ENCODE data around the gene ZNF488. TPM values are rescaled to one million over a fixed set of nuclear protein-coding genes. Genes with fewer than 3 reads are reported as not detected.

The ZNF488 gene
- total RNA-seq, 1 experiment from 2014 or later: 5.6 TPM

DNA sequence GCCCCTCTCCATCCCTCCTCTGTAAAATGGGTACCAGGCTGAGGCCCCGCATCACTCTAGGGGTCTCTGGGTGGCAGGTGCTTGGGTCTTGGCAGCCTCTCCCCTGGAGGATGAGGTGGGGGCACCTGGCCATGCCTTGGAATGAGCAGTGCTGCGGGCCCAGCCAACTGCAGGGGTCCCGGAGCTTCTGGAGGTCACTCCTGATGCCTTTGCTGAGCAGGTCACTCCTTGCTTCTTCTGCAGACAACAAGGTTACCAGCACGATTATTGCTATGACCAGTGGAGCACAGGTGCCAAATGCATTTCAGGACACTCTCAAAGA is 22.4 kb upstream of the ZNF488 start:
- H3K9me3 Mint-ChIP-seq (ENCODE audit: unreplicated experiment): no peaks in the 10 kb centered on the region
- CTCF ChIA-PET: interaction anchor here (0.6 to 1.0 kb wide), 4 partner anchors 11 to 53 kb away, joined by 3 to 4 read pairs (median 3); partner anchors contain the start of gene ZNF488
- no peaks in the 10 kb centered on the region for H3K27me3 Mint-ChIP-seq (ENCODE audit: insufficient read depth, unreplicated experiment)
- peaks cover 34% of the 10 kb centered on the region for H3K4me1 Mint-ChIP-seq (ENCODE audit: low read depth, unreplicated experiment)
- no peak overlapping the region for H3K27ac Mint-ChIP-seq (ENCODE audit: unreplicated experiment)
- Histone ChIP-seq H3K4me1 (peaks cover 65% of the 10 kb centered on the region), H3K27me3 (replicated peaks; ENCODE audit: control insufficient read depth, insufficient read depth, low read length) (no peaks in the 10 kb centered on the region), H3K9me3 (no peaks in the 10 kb centered on the region), H3K36me3 (ENCODE audit: control insufficient read depth, insufficient read depth, low read length) (no peaks in the 10 kb centered on the region), H3K4me3 (ENCODE audit: low read depth, low read length) (no peak overlapping the region)
- no peak for DNase-seq
- H3K36me3 Mint-ChIP-seq (ENCODE audit: insufficient read depth, unreplicated experiment): no peaks in the 10 kb centered on the region
- TF ChIP-seq, protein P1, sequence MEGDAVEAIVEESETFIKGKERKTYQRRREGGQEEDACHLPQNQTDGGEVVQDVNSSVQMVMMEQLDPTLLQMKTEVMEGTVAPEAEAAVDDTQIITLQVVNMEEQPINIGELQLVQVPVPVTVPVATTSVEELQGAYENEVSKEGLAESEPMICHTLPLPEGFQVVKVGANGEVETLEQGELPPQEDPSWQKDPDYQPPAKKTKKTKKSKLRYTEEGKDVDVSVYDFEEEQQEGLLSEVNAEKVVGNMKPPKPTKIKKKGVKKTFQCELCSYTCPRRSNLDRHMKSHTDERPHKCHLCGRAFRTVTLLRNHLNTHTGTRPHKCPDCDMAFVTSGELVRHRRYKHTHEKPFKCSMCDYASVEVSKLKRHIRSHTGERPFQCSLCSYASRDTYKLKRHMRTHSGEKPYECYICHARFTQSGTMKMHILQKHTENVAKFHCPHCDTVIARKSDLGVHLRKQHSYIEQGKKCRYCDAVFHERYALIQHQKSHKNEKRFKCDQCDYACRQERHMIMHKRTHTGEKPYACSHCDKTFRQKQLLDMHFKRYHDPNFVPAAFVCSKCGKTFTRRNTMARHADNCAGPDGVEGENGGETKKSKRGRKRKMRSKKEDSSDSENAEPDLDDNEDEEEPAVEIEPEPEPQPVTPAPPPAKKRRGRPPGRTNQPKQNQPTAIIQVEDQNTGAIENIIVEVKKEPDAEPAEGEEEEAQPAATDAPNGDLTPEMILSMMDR (IDR thresholded peaks at IDR 0.05; ENCODE audit: insufficient read depth in 1 of 2, low read depth in 1 of 2, low read length in 1 of 2, severe bottlenecking in 1 of 2, unreplicated experiment in 1 of 2): no peak
- POLR2A ChIA-PET: interaction anchor here (1.2 kb wide), 2 partner anchors 10 to 22 kb away, joined by 3 to 6 read pairs; partner anchors contain the start of gene ZNF488
- intact Hi-C loops (cut with micrococcal nuclease; ENCODE audit: unreplicated experiment): loop anchor here (2.0 kb wide), 1 partner anchor 32 kb away; no protein-coding TSS in a partner anchor
- no TSS peak for BruUV-seq (replicated peaks)
- no peak overlapping the region for H3K4me3 Mint-ChIP-seq (ENCODE audit: unreplicated experiment)

DNA sequence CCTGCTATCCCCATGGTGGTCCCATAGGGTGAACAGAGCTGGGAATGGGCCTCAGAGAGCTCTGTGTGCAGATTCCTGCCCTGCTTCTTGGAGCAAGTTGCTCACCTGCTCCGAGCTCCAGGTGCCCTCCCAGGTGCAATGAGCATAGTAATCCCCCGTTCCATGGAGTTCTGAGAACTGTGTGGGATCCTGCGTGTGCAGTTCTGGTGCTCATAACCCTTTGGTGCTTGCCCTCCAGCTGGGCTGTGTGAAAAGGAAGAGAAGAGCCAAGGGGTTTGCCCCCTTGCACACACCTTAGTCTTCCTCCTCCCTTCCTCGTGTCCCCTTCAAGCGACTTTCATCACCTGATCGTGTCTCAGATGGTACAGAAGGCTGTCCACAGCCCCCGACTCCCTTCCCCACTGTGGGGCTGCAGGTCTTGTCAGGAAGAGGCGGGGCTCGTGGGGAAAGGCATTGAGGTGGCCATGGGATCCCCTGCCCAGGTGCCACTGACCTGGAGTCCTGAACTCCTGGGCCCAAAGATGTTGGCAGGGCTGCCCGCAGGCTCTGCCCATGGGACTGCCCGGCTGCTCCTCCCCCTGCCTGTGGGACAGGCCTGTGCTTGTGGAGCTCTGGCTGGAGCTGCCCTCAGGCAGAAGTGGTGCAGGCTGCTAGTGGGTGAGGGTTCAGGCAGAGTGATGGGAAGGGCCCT is 21.9 kb upstream of the ZNF488 start:
- CTCF ChIA-PET: interaction anchor here (0.8 to 1.0 kb wide), 2 partner anchors 22 to 36 kb away, joined by 3 to 4 read pairs; partner anchors contain the start of gene ZNF488
- DNase-seq: peak in 1 of 2 experiments; percentile 45
- TF ChIP-seq, protein P1 (IDR thresholded peaks at IDR 0.05; ENCODE audit: insufficient read depth in 1 of 2, low read depth in 1 of 2, low read length in 1 of 2, severe bottlenecking in 1 of 2, unreplicated experiment in 1 of 2): no peak
- POLR2A ChIA-PET: interaction anchor here (1.2 kb wide), 2 partner anchors 10 to 22 kb away, joined by 3 to 6 read pairs; partner anchors contain the start of gene ZNF488
- H3K27me3 Mint-ChIP-seq (ENCODE audit: insufficient read depth, unreplicated experiment): no peaks in the 10 kb centered on the region
- no peaks in the 10 kb centered on the region for H3K9me3 Mint-ChIP-seq (ENCODE audit: unreplicated experiment)
- BruUV-seq (replicated peaks): TSS peak; percentile 42
- intact Hi-C loops (cut with micrococcal nuclease; ENCODE audit: unreplicated experiment): loop anchor here (2.0 kb wide), 1 partner anchor 33 kb away; no protein-coding TSS in a partner anchor
- H3K36me3 ChIP-seq (ENCODE audit: control insufficient read depth, insufficient read depth, low read length): no peaks in the 10 kb centered on the region
- H3K27me3 ChIP-seq (replicated peaks; ENCODE audit: control insufficient read depth, insufficient read depth, low read length): no peaks in the 10 kb centered on the region
- no peaks in the 10 kb centered on the region for H3K36me3 Mint-ChIP-seq (ENCODE audit: insufficient read depth, unreplicated experiment)
- no peak overlapping the region for H3K4me3 Mint-ChIP-seq (ENCODE audit: unreplicated experiment)
- H3K27ac Mint-ChIP-seq (ENCODE audit: unreplicated experiment): no peak overlapping the region
- H3K9me3 ChIP-seq: no peaks in the 10 kb centered on the region
- peaks cover 34% of the 10 kb centered on the region for H3K4me1 Mint-ChIP-seq (ENCODE audit: low read depth, unreplicated experiment)
- H3K4me3 ChIP-seq (ENCODE audit: low read depth, low read length): no peak overlapping the region
- peaks cover 70% of the 10 kb centered on the region for H3K4me1 ChIP-seq

DNA sequence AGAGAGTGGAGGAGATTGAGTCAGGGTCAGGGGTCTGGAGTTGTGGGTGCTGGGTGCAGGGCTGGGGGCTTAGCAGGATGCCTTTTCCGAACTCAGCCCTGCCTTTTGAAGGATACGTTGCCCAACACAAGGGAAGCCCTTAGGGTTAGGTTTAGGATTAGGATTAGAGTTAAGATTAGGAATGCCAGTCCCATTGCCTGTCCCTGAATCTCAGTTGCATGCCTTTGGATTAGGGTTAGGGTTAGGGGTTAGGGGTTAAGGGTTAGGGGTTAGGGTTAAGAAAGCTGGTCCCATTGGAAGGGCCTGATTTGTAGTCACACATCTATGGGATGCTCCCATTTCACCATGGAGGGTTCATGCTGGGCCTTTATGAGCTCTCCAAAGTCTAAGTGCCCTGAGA is 20.8 kb upstream of the ZNF488 start:
- H3K36me3 Mint-ChIP-seq (ENCODE audit: insufficient read depth, unreplicated experiment): no peaks in the 10 kb centered on the region
- Histone ChIP-seq H3K27me3 (replicated peaks; ENCODE audit: control insufficient read depth, insufficient read depth, low read length) (no peaks in the 10 kb centered on the region), H3K4me1 (peaks cover 70% of the 10 kb centered on the region), H3K9me3 (no peaks in the 10 kb centered on the region), H3K4me3 (ENCODE audit: low read depth, low read length) (no peak overlapping the region), H3K36me3 (ENCODE audit: control insufficient read depth, insufficient read depth, low read length) (no peaks in the 10 kb centered on the region)
- intact Hi-C loops (cut with micrococcal nuclease; ENCODE audit: unreplicated experiment): no loop called here
- peak overlapping the region; percentile 66 for H3K27ac Mint-ChIP-seq (ENCODE audit: unreplicated experiment)
- no TSS peak for BruUV-seq (replicated peaks)
- no peaks in the 10 kb centered on the region for H3K27me3 Mint-ChIP-seq (ENCODE audit: insufficient read depth, unreplicated experiment)
- no peak overlapping the region for H3K4me3 Mint-ChIP-seq (ENCODE audit: unreplicated experiment)
- no peak for DNase-seq
- ChIA-PET CTCF (interaction anchor here (0.8 to 2.0 kb wide), 4 partner anchors 17 to 51 kb away, joined by 3 to 9 read pairs (median 4); partner anchors contain the start of gene ZNF488), POLR2A (interaction anchor here (0.8 kb wide), 1 partner anchor 21 kb away, joined by 4 read pairs; the partner anchor contains the start of gene ZNF488)
- H3K4me1 Mint-ChIP-seq (ENCODE audit: low read depth, unreplicated experiment): peaks cover 34% of the 10 kb centered on the region
- H3K9me3 Mint-ChIP-seq (ENCODE audit: unreplicated experiment): no peaks in the 10 kb centered on the region
- TF ChIP-seq, protein P1 (IDR thresholded peaks at IDR 0.05; ENCODE audit: insufficient read depth in 1 of 2, low read depth in 1 of 2, low read length in 1 of 2, severe bottlenecking in 1 of 2, unreplicated experiment in 1 of 2): no peak

Data from Caco-2 (cell line).